Mucosa of descending colon (tissue), 3 donors: ENCODE results near the gene DAZAP2. TPM values are rescaled to one million over a fixed set of nuclear protein-coding genes. Genes with fewer than 3 reads are reported as not detected.

Experiments
- ATAC-seq: fragments of 200-7000 bp; cut with Tn5 transposase; one replicate; pipeline ENCODE4 v1.9.1; 2020; ENCODE audit warnings: mild to moderate bottlenecking, moderate library complexity
- DNase-seq, 3 donors: peaks; one replicate each; pipeline ENCODE4 v3.0.0-alpha.2; 2020
- H3K36me3 ChIP-seq: fragments of 200-600 bp; one replicate; pipeline ENCODE4 v1.8.0; 2021; ENCODE audit warnings: low read depth, mild to moderate bottlenecking
- H3K4me1 ChIP-seq: fragments of 200-600 bp; one replicate; pipeline ENCODE4 v1.8.0; 2021; ENCODE audit warnings: low read depth, mild to moderate bottlenecking
- H3K4me3 ChIP-seq: fragments of 200-600 bp; one replicate; pipeline ENCODE4 v1.8.0; 2021; ENCODE audit warnings: mild to moderate bottlenecking
- H3K9me3 ChIP-seq: fragments of 200-600 bp; one replicate; pipeline ENCODE4 v1.8.0; 2021; ENCODE audit warnings: mild to moderate bottlenecking
- CTCF ChIP-seq: fragments of 200-600 bp; IDR thresholded peaks from one replicate; pipeline ENCODE4 v1.8.0; 2022; ENCODE audit warnings: antibody characterized with exemption, mild to moderate bottlenecking
- intact Hi-C, 2 donors: fragments of 100-400 bp; cut with DNase I in 1 of 2; cut with micrococcal nuclease in 1 of 2; formaldehyde crosslinking; loops; one replicate each; pipeline versions ENCODE4 v1.11.0 to v1.11.1; 2022; cut with DNase I, micrococcal nuclease
- total RNA-seq, 3 donors: library from RNA; stranded (reverse); fragmentation: NEBNext Ultra II Directional in 2 of 3; extraction: Animal tissue kit (Norgen Biotek cat#: 25700) in 2 of 3; gene quantifications; one replicate each; pipeline versions ENCODE4 v1.2.1 to v1.2.4, GENCODE V29; 2021 to 2023
- donor health status: DM: no; HTN: no; CAD: no; lungs with moderate emphysema.
- donor health status: DM: no; HTN: no; CAD: no.
- donor health status: DM: no; HTN: yes; CAD: no.

Gene DAZAP2
- total RNA-seq, 3 donors from 2014 or later, result 211 to 334 (median 329) TPM

- Histone ChIP-seq H3K9me3 (no peaks in the 10 kb centered on the region), H3K4me3 (no peak overlapping the region), H3K36me3 (no peaks in the 10 kb centered on the region), H3K4me1 (no peaks in the 10 kb centered on the region)
- TF ChIP-seq CTCF, result no peak
- intact Hi-C loops, result no loop called here
- ATAC-seq, result no peak
- DNase-seq, result no peak
Observed at GRCh38 chr12:51200156-51200555, 38.5 kb upstream of the DAZAP2 start.

- ATAC-seq (no peak), DNase-seq (no peak)
- intact Hi-C loops, result no loop called here
- TF ChIP-seq CTCF, result no peak
- Histone ChIP-seq H3K9me3 (no peaks in the 10 kb centered on the region), H3K4me1 (no peaks in the 10 kb centered on the region), H3K36me3 (no peaks in the 10 kb centered on the region), H3K4me3 (no peak overlapping the region)
Observed at GRCh38 chr12:51200806-51201205, 37.8 kb upstream of the DAZAP2 start.

- Histone ChIP-seq H3K4me1 (no peaks in the 10 kb centered on the region), H3K4me3 (no peak overlapping the region), H3K9me3 (no peaks in the 10 kb centered on the region), H3K36me3 (no peaks in the 10 kb centered on the region)
- DNase-seq (no peak), ATAC-seq (no peak)
- intact Hi-C loops, result no loop called here
- no peak for TF ChIP-seq CTCF
Observed at GRCh38 chr12:51202718-51203117, 35.9 kb upstream of the DAZAP2 start.

GRCh38 chr12:51205350-51205749, 33.3 kb upstream of the DAZAP2 start:
- Histone ChIP-seq H3K4me3 (no peak overlapping the region), H3K9me3 (no peaks in the 10 kb centered on the region), H3K36me3 (no peaks in the 10 kb centered on the region), H3K4me1 (no peaks in the 10 kb centered on the region)
- DNase-seq (no peak), ATAC-seq (no peak)
- intact Hi-C loops, result no loop called here
- TF ChIP-seq CTCF, result no peak

GRCh38 chr12:51208016-51208660, 30.5 kb upstream of the DAZAP2 start:
- Histone ChIP-seq H3K36me3 (no peaks in the 10 kb centered on the region), H3K4me3 (no peak overlapping the region), H3K4me1 (no peaks in the 10 kb centered on the region), H3K9me3 (no peaks in the 10 kb centered on the region)
- DNase-seq, result no peak
- no peak for TF ChIP-seq CTCF
- no peak for ATAC-seq
- intact Hi-C loops, result no loop called here

GRCh38 chr12:51209259-51209658, 29.4 kb upstream of the DAZAP2 start:
- no peak for DNase-seq
- no peaks in the 10 kb centered on the region for H3K4me1 ChIP-seq
- H3K9me3 ChIP-seq, result no peaks in the 10 kb centered on the region
- intact Hi-C loops, result no loop called here
- no peak for ATAC-seq
- H3K4me3 ChIP-seq, result no peak overlapping the region
- H3K36me3 ChIP-seq, result no peaks in the 10 kb centered on the region
- TF ChIP-seq CTCF, result no peak
